Natural killer cell treated with Interleukin-12 subunit alpha and Interleukin-12 subunit beta and Interleukin-15 and Interleukin-18, amount 100 ng/mL, for 72 hours (primary cell): ENCODE measurements around the gene HSD17B1. TPM values are rescaled to one million over a fixed set of nuclear protein-coding genes. Genes with fewer than 3 reads are reported as not detected.

Experiments used
- ATAC-seq, 2 donors: fragments of 150-1000 bp; cut with Tn5 transposase in 1 of 2; sonication (Bioruptor Pico), chemical (Tn5 transposase) in 1 of 2; 2 replicates each; pipeline ENCODE4 v1.10.0; 2021
- DNase-seq: peaks from one replicate; pipeline ENCODE4 v3.0.0; 2022; ENCODE audit warnings: low spot score
- H3K27ac Mint-ChIP-seq, 2 donors: 1 replicate in 1 of 2; 2 replicates in 1 of 2; pipeline ENCODE4 v1.8.0; 2022; ENCODE audit warnings: mixed read lengths in 2 of 2, mild to moderate bottlenecking in 1 of 2, moderate library complexity in 1 of 2
- H3K27me3 Mint-ChIP-seq, 2 donors: 1 replicate in 1 of 2; 2 replicates in 1 of 2; pipeline ENCODE4 v1.8.0; 2022; ENCODE audit warnings: mixed read lengths in 2 of 2
- H3K36me3 Mint-ChIP-seq: one replicate; pipeline ENCODE4 v1.8.0; 2022; ENCODE audit warnings: mixed read lengths
- H3K4me1 Mint-ChIP-seq, 2 donors: 1 replicate in 1 of 2; 2 replicates in 1 of 2; pipeline ENCODE4 v1.8.0; 2022; ENCODE audit warnings: low read depth in 2 of 2, mixed read lengths in 2 of 2, mild to moderate bottlenecking in 1 of 2
- H3K4me3 Mint-ChIP-seq: one replicate; pipeline ENCODE4 v1.8.0; 2022; ENCODE audit warnings: mixed read lengths
- H3K9me3 Mint-ChIP-seq: 2 replicates; pipeline ENCODE4 v1.8.0; 2022; ENCODE audit warnings: mixed read lengths
- total RNA-seq, 2 donors: library from RNA; stranded (reverse); gene quantifications; one replicate each; pipeline ENCODE4 v1.2.3, GENCODE V29; 2022

Gene HSD17B1
- total RNA-seq, 2 donors from 2014 or later, result 0.71 to 1.6 TPM

DNA sequence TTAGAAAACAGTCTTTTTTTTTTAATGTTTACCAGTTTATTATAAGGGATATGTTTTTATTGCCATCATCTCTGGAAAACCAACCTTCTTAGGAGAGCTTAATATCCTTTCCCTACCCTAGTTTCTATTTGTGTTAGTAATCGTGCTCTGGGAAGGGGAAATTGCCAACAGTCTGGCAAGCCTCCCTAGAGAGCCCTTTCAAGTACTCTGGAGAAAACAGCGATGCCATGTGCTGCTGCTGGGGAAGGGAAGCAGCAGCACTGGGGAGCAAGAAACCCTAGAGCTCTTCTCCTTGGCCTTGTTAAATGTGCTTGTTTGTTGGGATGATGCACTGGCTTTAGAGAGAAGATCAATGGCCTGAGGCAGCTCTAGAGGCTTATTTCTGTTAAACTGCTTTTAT, 46.2 kb downstream of the HSD17B1 start:
- Mint-ChIP-seq H3K36me3 (peaks cover 5% of the 10 kb centered on the region), H3K27me3 (no peaks in the 10 kb centered on the region), H3K27ac (peak overlapping the region in 1 of 2 donors; percentile 46), H3K9me3 (no peaks in the 10 kb centered on the region), H3K4me3 (no peak overlapping the region), H3K4me1 (peaks cover 14 to 19% of the 10 kb centered on the region in 2 donors)
- DNase-seq, result no peak
- ATAC-seq, result no peak

- H3K27ac Mint-ChIP-seq, result no peak overlapping the region
- DNase-seq (no peak), ATAC-seq (no peak)
- no peaks in the 10 kb centered on the region for H3K9me3 Mint-ChIP-seq
- H3K36me3 Mint-ChIP-seq, result peaks cover 5% of the 10 kb centered on the region
- H3K4me3 Mint-ChIP-seq, result no peak overlapping the region
- peaks cover 37 to 45% of the 10 kb centered on the region in 2 donors for H3K4me1 Mint-ChIP-seq
- no peaks in the 10 kb centered on the region for H3K27me3 Mint-ChIP-seq
Measured at GRCh38 chr17:42603318-42603717, 50.6 kb downstream of the HSD17B1 start.

Other genes starting within 250 kb of the HSD17B1 start
- gene STAT3, start 164.5 kb upstream of the HSD17B1 start, total RNA-seq, result 100 to 1,000 TPM; 171 to 344 TPM
- under 1 TPM in 1 of 2 donors, not detected in 1; 0.17 TPM for gene CAVIN1, start 129.7 kb upstream of the HSD17B1 start, total RNA-seq
- 10 to 100 TPM in 1 of 2 donors, 1 to 10 TPM in 1; 6.7 to 13.9 TPM for gene ATP6V0A1, start 94.0 kb upstream of the HSD17B1 start, total RNA-seq
- gene NAGLU, start 16.7 kb upstream of the HSD17B1 start, total RNA-seq, result 10 to 100 TPM; 18.1 to 19.3 TPM
- 100 to 1,000 TPM in 1 of 2 donors, 10 to 100 TPM in 1; 83.4 to 126 TPM for gene COASY, start 9.2 kb downstream of the HSD17B1 start, total RNA-seq
- 10 to 100 TPM; 66.8 to 68.4 TPM for gene MLX, start 14.2 kb downstream of the HSD17B1 start, total RNA-seq
- gene PSMC3IP, start 24.8 kb downstream of the HSD17B1 start, total RNA-seq, result 10 to 100 TPM; 20.7 to 41.3 TPM
- 10 to 100 TPM; 52.9 to 67.3 TPM for gene RETREG3, start 56.5 kb downstream of the HSD17B1 start, total RNA-seq
- gene TUBG1, start 56.8 kb downstream of the HSD17B1 start, total RNA-seq, result 10 to 100 TPM; 59.1 to 99.4 TPM
- 1 to 10 TPM; 3.9 to 8.0 TPM for gene TUBG2, start 106.4 kb downstream of the HSD17B1 start, total RNA-seq
- gene PLEKHH3, start 124.1 kb downstream of the HSD17B1 start, total RNA-seq, result under 1 TPM in 1 of 2 donors, not detected in 1; 0.73 TPM
- not detected for gene CCR10, start 128.9 kb downstream of the HSD17B1 start, total RNA-seq
- gene CNTNAP1, start 129.6 kb downstream of the HSD17B1 start, total RNA-seq, result under 1 TPM; 0.17 to 0.39 TPM
- 10 to 100 TPM; 32.2 to 33.5 TPM for gene EZH1, start 192.1 kb downstream of the HSD17B1 start, total RNA-seq
- not detected for gene RAMP2, start 208.3 kb downstream of the HSD17B1 start, total RNA-seq
- gene VPS25, start 220.5 kb downstream of the HSD17B1 start, total RNA-seq, result 10 to 100 TPM; 57.5 to 61.7 TPM
- under 1 TPM; 0.10 to 0.28 TPM for gene WNK4, start 227.7 kb downstream of the HSD17B1 start, total RNA-seq
- 10 to 100 TPM; 41.6 to 48.0 TPM for gene COA3, start 245.8 kb downstream of the HSD17B1 start, total RNA-seq
- gene CNTD1, start 245.9 kb downstream of the HSD17B1 start, total RNA-seq, result not detected